ENCODE data around the gene RAPGEF1. TPM values are rescaled to one million over a fixed set of nuclear protein-coding genes. Genes with fewer than 3 reads are reported as not detected.
A peak's percentile ranks its signal among the peaks of the same experiment; 100 is the strongest.

Gene RAPGEF1
- total RNA-seq, 2 experiments from 2014 or later, result 118 to 243 TPM

DNA sequence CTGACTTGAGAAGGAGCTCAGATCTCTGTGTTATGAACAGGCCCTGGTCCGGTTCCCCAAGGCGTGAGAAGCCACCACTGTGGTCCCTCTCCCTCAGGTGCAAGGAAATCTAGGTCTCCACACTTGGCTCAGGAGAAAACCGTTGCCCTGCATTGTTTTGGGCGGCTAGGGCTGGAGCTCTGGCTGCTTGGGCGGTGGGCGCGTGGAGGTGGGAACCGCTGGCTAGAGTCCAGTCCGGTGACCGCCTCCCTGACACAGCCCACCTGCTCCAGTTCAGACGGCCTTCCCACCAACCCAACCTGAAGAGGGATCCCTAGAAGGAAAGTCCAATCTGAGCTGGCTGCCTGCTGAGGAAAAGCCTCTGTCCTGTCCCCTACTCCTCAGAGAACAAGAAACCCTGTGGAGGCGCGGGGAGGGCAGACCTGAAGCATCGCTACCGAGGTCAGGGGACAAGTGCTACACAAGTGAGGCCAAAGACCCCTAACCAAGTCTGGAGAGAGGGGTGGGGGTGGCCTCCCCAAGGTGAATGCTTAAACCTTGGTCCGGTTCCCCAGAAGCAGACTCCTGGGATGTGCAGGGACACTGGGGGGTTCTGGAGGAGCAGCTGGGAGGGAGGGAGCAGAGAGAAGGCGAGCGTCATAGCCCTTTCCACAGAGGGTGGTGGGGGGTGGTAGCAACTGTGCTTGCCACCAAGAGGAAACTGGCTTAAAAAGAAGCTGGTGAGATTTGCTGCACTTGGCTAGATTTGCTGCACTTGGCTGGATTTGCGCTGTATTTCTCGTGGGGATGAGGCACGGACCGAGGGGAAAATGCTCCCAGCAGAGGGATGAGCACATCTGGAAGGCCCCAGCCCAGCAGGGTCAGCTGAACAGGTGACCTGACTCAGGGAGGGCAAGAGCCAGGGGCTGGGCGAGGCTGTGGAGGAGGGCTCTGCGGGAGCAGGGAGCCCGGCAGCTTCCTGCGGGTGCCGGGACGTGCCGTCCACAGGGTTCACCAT is 65.2 kb downstream of the RAPGEF1 start:
- Histone ChIP-seq H3K9me2 (ENCODE audit: insufficient read depth, low read length) (no peaks in the 10 kb centered on the region), H2AFZ (ENCODE audit: low read length) (no peak overlapping the region), H3K4me3 (ENCODE audit: low read depth, low read length, poor library complexity, severe bottlenecking) (peak overlapping the region; percentile 76), H4K20me1 (ENCODE audit: insufficient read depth, low read length) (peaks cover 22% of the 10 kb centered on the region; the same call in 1 of the 2 replicates), H3K36me3 (ENCODE audit: insufficient read depth, low read length) (peaks cover 64% of the 10 kb centered on the region), H3K27ac (ENCODE audit: low read depth, low read length, poor library complexity, severe bottlenecking) (peak overlapping the region; percentile 98), H3K4me2 (ENCODE audit: low read length) (peak overlapping the region; percentile 100), H3K4me1 (ENCODE audit: insufficient read depth, low read length, poor library complexity, severe bottlenecking) (peaks cover 74% of the 10 kb centered on the region), H3K9me3 (ENCODE audit: low read length) (no peaks in the 10 kb centered on the region), H3K79me2 (ENCODE audit: insufficient read depth, low read depth, low read length) (peaks cover 97% of the 10 kb centered on the region)
- peak; percentile 63 for DNase-seq (ENCODE audit: low spot score)
- POLR2A ChIA-PET, result interaction anchor here (0.7 to 13.0 kb wide), 12 partner anchors 9 to 77 kb away, joined by 3 to 347 read pairs (median 4); no protein-coding TSS in a partner anchor
- intact Hi-C loops (cut with micrococcal nuclease; ENCODE audit: unreplicated experiment), result loop anchor here (5.0 to 10.0 kb wide), 3 partner anchors 280 to 422 kb away; partner anchors contain the start of genes FAM78A and PRRC2B
- no TSS peak for BruUV-seq (replicated peaks)
- TF ChIP-seq EZH2phosphoT487 (IDR thresholded peaks at IDR 0.05; ENCODE audit: borderline replicate concordance, low read depth, low read length) (no peak), CTCF (conservative IDR thresholded peaks at IDR 0.05; ENCODE audit: low read length) (no peak)
- CTCF ChIA-PET (ENCODE audit: unreplicated experiment), result interaction anchor here (1.2 to 1.4 kb wide), 2 partner anchors 53 to 69 kb away, joined by 3 to 4 read pairs; no protein-coding TSS in a partner anchor

GRCh38 chr9:131673531-131673930 is 66.3 kb downstream of the RAPGEF1 start:
- H3K79me2 ChIP-seq (ENCODE audit: insufficient read depth, low read depth, low read length), result peaks cover 97% of the 10 kb centered on the region
- no TSS peak for BruUV-seq (replicated peaks)
- H3K4me1 ChIP-seq (ENCODE audit: insufficient read depth, low read length, poor library complexity, severe bottlenecking), result peaks cover 74% of the 10 kb centered on the region
- DNase-seq (ENCODE audit: low spot score), result peak; percentile 55
- ChIA-PET CTCF (ENCODE audit: unreplicated experiment) (interaction anchor here (1.2 kb wide), 1 partner anchor 70 kb away, joined by 4 read pairs; no protein-coding TSS in a partner anchor), POLR2A (interaction anchor here (1.1 to 13.0 kb wide), 5 partner anchors 8 to 64 kb away, joined by 3 to 347 read pairs (median 62); no protein-coding TSS in a partner anchor)
- no peaks in the 10 kb centered on the region for H3K9me2 ChIP-seq (ENCODE audit: insufficient read depth, low read length)
- no peaks in the 10 kb centered on the region for H3K9me3 ChIP-seq (ENCODE audit: low read length)
- peaks cover 27% of the 10 kb centered on the region; the same call in 1 of the 2 replicates for H4K20me1 ChIP-seq (ENCODE audit: insufficient read depth, low read length)
- H3K27ac ChIP-seq (ENCODE audit: low read depth, low read length, poor library complexity, severe bottlenecking), result peak overlapping the region; percentile 98
- H2AFZ ChIP-seq (ENCODE audit: low read length), result no peak overlapping the region
- TF ChIP-seq CTCF (conservative IDR thresholded peaks at IDR 0.05; ENCODE audit: low read length) (no peak), EZH2phosphoT487 (IDR thresholded peaks at IDR 0.05; ENCODE audit: borderline replicate concordance, low read depth, low read length) (no peak)
- intact Hi-C loops (cut with micrococcal nuclease; ENCODE audit: unreplicated experiment), result loop anchor here (10.0 kb wide), 2 partner anchors 279 to 399 kb away; partner anchors contain the start of genes FAM78A and PRRC2B
- peaks cover 73% of the 10 kb centered on the region for H3K36me3 ChIP-seq (ENCODE audit: insufficient read depth, low read length)
- peak overlapping the region; percentile 76 for H3K4me3 ChIP-seq (ENCODE audit: low read depth, low read length, poor library complexity, severe bottlenecking)
- peak overlapping the region; percentile 100 for H3K4me2 ChIP-seq (ENCODE audit: low read length)
